Activated effector memory CD4-positive, alpha-beta T cell treated with anti-CD3 and anti-CD28 coated beads, Interleukin-2, amount 50 U/mL, for 16 hours (primary cell): ENCODE data around the gene RUNX2.
"Not testable (repeated sequence)": the region's sequence is repeated elsewhere in the genome, so short reads cannot be mapped to it uniquely, and the experiment has no call there.

Source experiments
- DNase-seq: peaks from one replicate; pipeline ENCODE4 v3.0.0-alpha.2; 2020

The RUNX2 gene

GRCh38 chr6:45657226-45657625 lies 329.1 kb downstream of the RUNX2 start:
- no peak for DNase-seq

- no peak for DNase-seq
Measured at GRCh38 chr6:45658400-45658799, 330.3 kb downstream of the RUNX2 start.

- no peak for DNase-seq
Measured at GRCh38 chr6:45658958-45659357, 330.8 kb downstream of the RUNX2 start.

GRCh38 chr6:45661661-45662060 lies 333.5 kb downstream of the RUNX2 start:
- no peak for DNase-seq

- DNase-seq = peak; percentile 79
Measured at GRCh38 chr6:45663251-45664221, 335.4 kb downstream of the RUNX2 start.

GRCh38 chr6:45664707-45665106 lies 336.6 kb downstream of the RUNX2 start:
- DNase-seq = no peak

GRCh38 chr6:45665859-45666258 lies 337.7 kb downstream of the RUNX2 start:
- DNase-seq = no peak

GRCh38 chr6:45666846-45667245 lies 338.7 kb downstream of the RUNX2 start:
- DNase-seq = no peak

GRCh38 chr6:45667300-45667699 lies 339.2 kb downstream of the RUNX2 start:
- no peak for DNase-seq

- no peak for DNase-seq
Measured at GRCh38 chr6:45667766-45668165, 339.6 kb downstream of the RUNX2 start.

- no peak for DNase-seq
Measured at GRCh38 chr6:45668705-45669104, 340.6 kb downstream of the RUNX2 start.

- not testable (repeated sequence) for DNase-seq
Measured at GRCh38 chr6:45673167-45673566, 345.0 kb downstream of the RUNX2 start.

GRCh38 chr6:45675166-45675565 lies 347.0 kb downstream of the RUNX2 start:
- DNase-seq = not testable (repeated sequence)

GRCh38 chr6:45675634-45676033 lies 347.5 kb downstream of the RUNX2 start:
- no peak for DNase-seq

GRCh38 chr6:45676380-45676779 lies 348.2 kb downstream of the RUNX2 start:
- no peak for DNase-seq

GRCh38 chr6:45677381-45678284 lies 349.5 kb downstream of the RUNX2 start:
- DNase-seq = peak; percentile 73

GRCh38 chr6:45678285-45678607 lies 350.1 kb downstream of the RUNX2 start:
- DNase-seq = no peak

- DNase-seq = no peak
Measured at GRCh38 chr6:45679163-45679562, 351.0 kb downstream of the RUNX2 start.

- DNase-seq = no peak
Measured at GRCh38 chr6:45679631-45680030, 351.5 kb downstream of the RUNX2 start.

- DNase-seq = peak; percentile 70
Measured at GRCh38 chr6:45681860-45682511, 353.9 kb downstream of the RUNX2 start.

GRCh38 chr6:45684476-45684875 lies 356.3 kb downstream of the RUNX2 start:
- no peak for DNase-seq

GRCh38 chr6:45685076-45685475 lies 356.9 kb downstream of the RUNX2 start:
- DNase-seq = no peak
